Hematopoietic multipotent progenitor cell treated with erythropoietin and hydrocortisone succinate and interleukin-3 and kit ligand, for 4 days (in vitro differentiated cells): ENCODE measurements around the gene CFAP43.
"Not testable (repeated sequence)": the region's sequence is repeated elsewhere in the genome, so short reads cannot be mapped to it uniquely, and the experiment has no call there.

Experiments
- DNase-seq: peaks from one replicate; pipeline ENCODE4 v3.0.0-alpha.2; 2015

Gene CFAP43

DNA sequence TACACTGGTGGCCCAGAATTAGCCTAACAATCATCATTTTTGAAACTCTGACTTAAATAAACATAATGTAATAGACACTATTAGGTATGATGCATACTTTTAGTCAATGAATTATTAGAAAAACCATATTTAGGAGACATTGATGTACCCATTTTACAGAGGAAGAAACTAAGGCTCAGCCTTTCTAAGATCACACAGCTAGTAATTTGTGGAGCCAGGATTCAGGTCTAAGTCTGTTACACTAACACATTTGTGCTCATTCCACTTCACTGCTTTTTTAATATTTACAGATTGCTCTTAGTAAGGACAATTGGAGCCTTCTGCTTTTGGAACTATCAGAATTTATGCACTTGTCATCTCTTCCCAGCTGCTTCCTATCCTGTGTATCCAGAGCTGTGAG lies 8.9 kb downstream of the CFAP43 start:
- DNase-seq = no peak

GRCh38 chr10:104220522-104220921 lies 11.6 kb downstream of the CFAP43 start:
- no peak for DNase-seq

GRCh38 chr10:104218751-104219150 lies 13.4 kb downstream of the CFAP43 start:
- DNase-seq = peak; percentile 70

DNA sequence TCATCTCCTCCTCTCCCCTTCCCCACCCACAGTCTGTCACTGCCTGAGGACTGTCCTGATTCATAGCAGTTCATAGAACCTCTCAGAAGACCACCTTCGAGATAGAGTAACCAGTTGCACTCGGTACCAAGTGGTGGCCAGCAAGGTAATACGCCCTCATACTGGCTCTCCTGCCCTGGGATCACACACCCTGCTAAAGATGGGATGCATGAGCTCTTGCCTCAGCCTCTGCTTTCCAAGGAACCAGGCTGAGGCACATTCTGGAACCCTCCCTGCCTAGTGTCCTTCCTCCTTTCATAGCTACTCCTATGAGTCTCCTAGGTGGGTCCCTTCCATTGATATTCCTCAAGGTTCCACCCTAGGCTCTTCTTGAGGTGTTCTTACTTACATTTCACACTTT lies 15.5 kb downstream of the CFAP43 start:
- no peak for DNase-seq

DNA sequence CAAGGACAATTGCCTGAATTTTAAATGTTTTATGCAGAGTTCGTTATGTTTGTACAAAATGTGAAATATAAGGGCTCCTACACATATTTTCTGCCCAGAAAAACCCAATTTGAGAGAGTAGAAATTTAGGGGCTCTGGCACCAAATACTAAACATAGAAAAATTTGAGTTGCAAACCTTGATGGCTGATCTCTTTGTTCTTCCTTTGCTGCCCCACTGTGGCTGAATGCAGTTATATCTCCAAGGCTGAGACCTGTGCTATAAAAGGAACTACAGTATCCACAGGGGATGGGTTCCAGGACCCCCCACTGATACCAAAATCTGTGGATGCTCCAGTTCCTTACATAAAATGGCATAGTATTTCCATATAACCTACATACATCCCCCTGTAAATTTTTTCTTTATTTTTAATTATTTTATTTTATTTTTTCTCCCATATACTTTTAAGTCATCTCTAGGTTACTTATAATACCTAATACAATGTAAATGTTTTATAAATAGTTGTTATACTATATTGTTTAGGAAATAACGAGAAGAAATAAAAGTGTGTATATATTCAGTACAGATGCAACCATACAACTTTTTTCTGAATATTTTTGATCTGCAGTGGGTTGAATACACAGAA lies 22.5 kb downstream of the CFAP43 start:
- peak; percentile 77 for DNase-seq

DNA sequence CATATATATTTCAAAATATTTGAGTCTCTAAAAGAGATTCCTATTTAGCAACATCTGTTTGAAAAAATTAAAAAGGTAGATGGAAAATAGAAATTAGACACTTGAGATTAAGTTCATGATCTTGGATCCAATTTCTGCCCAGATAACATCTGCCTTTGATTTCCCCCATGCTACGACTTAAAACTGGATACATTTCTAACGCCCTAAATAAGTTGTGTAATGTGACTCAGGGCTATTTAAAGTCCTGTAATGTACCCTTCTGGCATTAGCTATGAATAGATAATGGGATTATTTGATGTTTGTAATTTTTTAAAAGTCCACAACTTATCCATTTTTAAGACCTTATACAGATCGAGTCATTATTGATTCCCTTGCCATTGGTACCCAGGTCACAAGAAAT lies 23.4 kb downstream of the CFAP43 start:
- no peak for DNase-seq

GRCh38 chr10:104202231-104202630 lies 29.9 kb downstream of the CFAP43 start:
- no peak for DNase-seq

DNA sequence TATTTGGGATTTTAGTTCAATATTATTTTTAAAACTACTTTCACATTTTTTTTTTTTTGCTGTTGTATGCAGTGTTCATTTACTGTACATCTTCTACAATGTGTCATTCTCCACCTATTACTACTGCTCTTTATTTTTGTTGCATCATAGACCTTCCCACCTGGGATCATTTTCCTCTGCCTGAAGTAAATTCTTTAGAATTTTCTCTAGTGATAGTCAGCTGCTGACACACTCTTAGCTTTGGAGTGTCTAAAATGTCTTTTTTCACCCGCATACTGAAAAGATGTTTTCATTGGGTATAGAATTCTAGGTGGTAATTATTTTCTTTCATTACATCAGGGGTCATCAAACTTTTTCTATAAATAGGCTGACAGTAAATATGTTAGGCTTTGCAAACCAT lies 30.5 kb downstream of the CFAP43 start:
- DNase-seq = no peak

DNA sequence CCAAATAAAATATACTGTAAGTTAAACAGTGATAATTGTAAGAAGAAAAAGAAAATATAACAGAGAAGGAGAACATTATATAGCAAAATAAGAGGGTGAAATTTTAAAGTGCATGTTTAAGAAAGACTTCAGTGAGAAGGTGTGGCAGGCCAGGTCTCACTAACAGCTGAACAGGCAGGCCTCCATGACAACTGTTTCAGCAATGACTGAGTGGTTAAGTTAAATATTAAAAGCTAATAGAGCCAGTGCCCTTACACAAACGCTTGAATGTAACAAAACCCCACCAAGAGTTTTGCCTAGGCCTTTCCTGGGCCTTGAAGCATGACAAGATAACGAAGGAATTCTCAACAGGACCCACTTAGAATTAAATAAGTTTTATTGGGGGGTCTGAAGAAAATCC lies 32.6 kb downstream of the CFAP43 start:
- DNase-seq = no peak

GRCh38 chr10:104197364-104197763 lies 34.8 kb downstream of the CFAP43 start:
- DNase-seq = no peak

DNA sequence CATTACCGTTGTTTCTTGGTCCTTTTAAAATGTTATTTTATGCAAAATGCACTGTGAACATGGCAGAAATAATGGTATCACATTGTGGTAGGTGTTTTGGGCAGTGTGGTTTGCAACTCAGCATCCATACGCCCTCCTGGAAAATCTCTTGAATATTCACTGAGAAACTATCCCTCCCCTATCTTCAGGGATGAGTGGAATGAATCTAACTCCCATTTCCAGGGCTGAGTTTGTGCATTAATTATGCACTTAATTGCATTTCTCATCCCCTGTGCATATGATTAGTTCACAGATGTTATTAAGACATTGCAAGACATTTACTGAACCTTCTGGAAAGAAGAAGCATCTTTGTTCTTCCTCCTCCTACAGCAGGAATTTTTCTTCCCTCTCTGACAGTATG lies 36.5 kb downstream of the CFAP43 start:
- DNase-seq = no peak

- no peak for DNase-seq
These were observed 38.4 kb downstream of the CFAP43 start for GRCh38 chr10:104193787-104194186.

GRCh38 chr10:104190695-104191094 lies 41.5 kb downstream of the CFAP43 start:
- no peak for DNase-seq

- no peak for DNase-seq
These were observed 48.5 kb downstream of the CFAP43 start for GRCh38 chr10:104183682-104184081.

- not testable (repeated sequence) for DNase-seq
These were observed 58.0 kb downstream of the CFAP43 start for GRCh38 chr10:104174136-104174535.

- no peak for DNase-seq
These were observed 61.4 kb downstream of the CFAP43 start for GRCh38 chr10:104170610-104171254.

DNA sequence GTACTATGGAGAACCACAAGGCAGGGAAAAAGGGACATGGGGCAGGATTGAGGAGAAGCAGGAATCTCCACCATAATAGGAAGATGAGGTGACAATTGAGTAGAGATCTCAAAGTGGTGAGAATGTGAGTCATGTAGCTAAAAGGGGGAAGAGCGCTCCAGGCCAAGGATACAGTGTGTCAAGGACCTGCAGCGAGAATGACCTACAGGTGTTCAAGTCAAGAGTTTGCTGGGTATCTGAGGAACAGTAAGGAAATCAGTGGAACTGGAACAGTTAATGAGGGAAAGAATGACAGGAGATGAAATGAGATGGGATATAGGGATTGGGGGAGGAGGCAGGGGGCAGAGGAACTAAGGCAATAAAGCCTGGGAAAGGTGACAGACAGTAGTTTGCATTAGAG lies 76.6 kb downstream of the CFAP43 start:
- DNase-seq = no peak

DNA sequence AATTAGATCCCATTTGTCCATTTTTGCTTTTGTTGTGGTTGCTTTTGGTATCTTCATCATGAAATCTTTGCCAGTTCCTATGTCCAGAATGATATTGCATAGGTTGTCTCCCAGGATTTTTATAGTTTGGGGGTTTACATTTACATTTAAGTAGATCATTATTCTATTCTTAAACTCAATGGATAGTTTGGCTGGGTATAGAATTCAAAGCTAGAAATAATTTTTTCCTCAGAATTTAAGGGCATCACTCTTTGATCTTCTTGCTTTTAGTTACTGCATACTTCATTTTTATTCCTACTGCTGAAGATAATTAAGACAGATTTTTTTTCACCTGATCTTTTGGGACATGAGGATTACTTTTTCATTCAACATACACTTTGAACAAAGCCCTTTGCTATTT lies 80.4 kb downstream of the CFAP43 start:
- no peak for DNase-seq

DNA sequence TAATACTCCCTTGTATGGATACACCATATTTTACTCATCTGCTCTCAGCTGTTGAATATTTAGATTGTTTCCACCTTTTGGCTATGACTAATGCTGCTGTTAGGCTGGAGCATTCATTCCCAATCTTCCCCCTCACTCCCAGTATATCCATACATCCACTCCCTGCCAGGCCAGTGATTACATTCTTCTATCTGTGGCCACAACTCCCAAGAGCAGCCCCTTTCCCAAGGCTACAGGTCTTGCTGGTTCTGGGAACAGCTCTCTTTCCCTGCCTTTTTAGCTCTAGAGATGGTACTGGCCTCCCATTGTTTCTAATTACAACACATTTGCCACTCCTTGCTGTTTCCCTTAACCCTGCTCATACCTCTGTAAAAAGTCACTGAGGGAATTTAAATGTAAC lies 82.0 kb downstream of the CFAP43 start:
- DNase-seq = no peak

GRCh38 chr10:104146882-104147281 lies 85.3 kb downstream of the CFAP43 start:
- no peak for DNase-seq

- peak; percentile 19 for DNase-seq
These were observed 87.2 kb downstream of the CFAP43 start for GRCh38 chr10:104144931-104145330.

- no peak for DNase-seq
These were observed 88.3 kb downstream of the CFAP43 start for GRCh38 chr10:104143829-104144228.

DNA sequence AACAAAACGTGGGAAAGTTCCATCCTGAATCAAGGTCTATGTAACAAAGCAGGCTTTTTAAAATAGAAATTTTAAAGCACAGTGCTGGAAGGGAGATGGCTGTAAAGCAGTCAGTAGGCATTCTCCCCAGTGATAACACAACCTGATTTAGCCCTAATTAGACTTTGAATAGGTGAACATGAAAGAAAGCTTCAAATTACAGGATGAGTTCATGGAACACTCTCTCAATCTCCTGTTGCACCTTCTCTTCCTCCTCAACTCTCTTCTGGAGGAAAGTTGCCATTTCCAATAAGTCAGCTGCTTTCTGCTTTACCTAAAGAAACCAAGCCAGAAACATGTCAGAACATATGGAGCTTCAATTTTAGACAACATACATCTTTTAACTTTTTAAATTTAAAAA lies 90.1 kb downstream of the CFAP43 start:
- DNase-seq = no peak

GRCh38 chr10:104139221-104139620 lies 92.9 kb downstream of the CFAP43 start:
- DNase-seq = peak; percentile 48

DNA sequence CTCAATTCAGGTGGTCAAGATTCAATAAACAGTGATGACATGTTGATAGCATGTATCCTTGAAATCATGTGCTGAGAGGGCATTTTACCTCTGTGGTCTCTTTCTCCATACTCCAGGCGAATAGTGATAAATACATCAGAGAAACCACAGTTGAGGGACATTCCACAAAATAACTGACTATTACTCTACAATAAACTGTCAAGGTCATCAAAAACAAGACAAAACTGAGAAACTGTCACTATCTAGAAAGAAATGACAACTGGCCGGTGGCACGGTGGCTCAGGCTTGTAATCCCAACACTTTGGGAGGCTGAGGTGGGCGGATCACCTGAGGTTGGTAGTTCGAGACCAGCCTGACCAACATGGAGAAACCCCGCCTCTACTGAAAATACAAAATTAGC lies 94.0 kb downstream of the CFAP43 start:
- DNase-seq = no peak
